MCF 10A (cell line): Measurements from ENCODE around the gene IRX1. TPM values are rescaled to one million over a fixed set of nuclear protein-coding genes. Genes with fewer than 3 reads are reported as not detected.

Experiments
- BruUV-seq: library from RNA; stranded (reverse); fragments of 400-500 nt; replicated peaks from 2 replicates; lab custom pipeline; 2021; lab: Mats Ljungman, UMichigan
- CTCF ChIA-PET: fragments of 300-600 bp; sonication (Branson Sonifier 250); formaldehyde crosslinking; extraction: SDS; loops from one replicate; lab custom pipeline; 2021; ENCODE audit warnings: antibody characterized with exemption, inconsistent platforms; lab: Yijun Ruan, JAX
- POLR2A ChIA-PET: fragments of 300-600, 350-650 bp; sonication (Branson Sonifier 250); formaldehyde crosslinking; extraction: SDS; loops from one replicate; lab custom pipeline; 2020; ENCODE audit warnings: antibody characterized with exemption, inconsistent platforms; lab: Yijun Ruan, JAX
- DNase-seq: peaks from one replicate; pipeline ENCODE4 v3.0.0-alpha.2; 2018; ENCODE audit not compliant: unreplicated experiment
- H3K27ac Mint-ChIP-seq: one replicate; pipeline ENCODE4 v1.8.0; 2022; ENCODE audit warnings: mild to moderate bottlenecking, low read depth, mixed read lengths; ENCODE audit not compliant: unreplicated experiment
- H3K27me3 Mint-ChIP-seq: one replicate; pipeline ENCODE4 v1.8.0; 2022; ENCODE audit warnings: mixed read lengths; ENCODE audit not compliant: insufficient read depth, unreplicated experiment
- H3K36me3 Mint-ChIP-seq: one replicate; pipeline ENCODE4 v1.8.0; 2022; ENCODE audit warnings: mild to moderate bottlenecking, moderate library complexity, mixed read lengths; ENCODE audit not compliant: insufficient read depth, unreplicated experiment
- H3K4me1 Mint-ChIP-seq: one replicate; pipeline ENCODE4 v1.8.0; 2022; ENCODE audit warnings: mixed read lengths; ENCODE audit not compliant: insufficient read depth, unreplicated experiment
- H3K4me3 Mint-ChIP-seq: one replicate; pipeline ENCODE4 v1.8.0; 2022; ENCODE audit warnings: mild to moderate bottlenecking, moderate library complexity, mixed read lengths; ENCODE audit not compliant: unreplicated experiment
- H3K9me3 Mint-ChIP-seq: one replicate; pipeline ENCODE4 v1.8.0; 2022; ENCODE audit warnings: mixed read lengths; ENCODE audit not compliant: unreplicated experiment
- CTCF ChIP-seq: fragments of 200-600 bp; IDR thresholded peaks from one replicate; pipeline ENCODE4 v1.8.0; 2022; ENCODE audit warnings: antibody characterized with exemption, mild to moderate bottlenecking; ENCODE audit not compliant: unreplicated experiment
- intact Hi-C: fragments of 100-400 bp; cut with micrococcal nuclease; formaldehyde crosslinking; loops from 2 replicates; pipeline ENCODE4 v1.14.1; 2022
- total RNA-seq: library from RNA; stranded (reverse); gene quantifications from 2 replicates; pipeline ENCODE4 v1.2.3, GENCODE V29; 2022

The IRX1 gene
- total RNA-seq, 1 experiment from 2014 or later: 15.5 TPM

GRCh38 chr5:3642231-3642630, 46.6 kb downstream of the IRX1 start:
- H3K27ac Mint-ChIP-seq: no peak overlapping the region
- no TSS peak for BruUV-seq
- no peak overlapping the region for H3K4me3 Mint-ChIP-seq
- no peaks in the 10 kb centered on the region for H3K4me1 Mint-ChIP-seq
- no peak for DNase-seq
- ChIA-PET CTCF (interaction anchor here (0.5 kb wide), 1 partner anchor 1057 kb away, joined by 3 read pairs; no protein-coding TSS in a partner anchor), POLR2A (no interaction called here)
- peaks cover 12% of the 10 kb centered on the region for H3K9me3 Mint-ChIP-seq
- H3K27me3 Mint-ChIP-seq: no peaks in the 10 kb centered on the region
- no peaks in the 10 kb centered on the region for H3K36me3 Mint-ChIP-seq
- intact Hi-C loops: no loop called here
- no peak for TF ChIP-seq CTCF

GRCh38 chr5:3650320-3650719, 54.7 kb downstream of the IRX1 start:
- intact Hi-C loops: no loop called here
- H3K36me3 Mint-ChIP-seq: no peaks in the 10 kb centered on the region
- ChIA-PET CTCF (no interaction called here), POLR2A (no interaction called here)
- H3K9me3 Mint-ChIP-seq: peaks cover 11% of the 10 kb centered on the region
- BruUV-seq: no TSS peak
- peaks cover 10% of the 10 kb centered on the region for H3K27me3 Mint-ChIP-seq
- H3K4me3 Mint-ChIP-seq: no peak overlapping the region
- H3K27ac Mint-ChIP-seq: no peak overlapping the region
- H3K4me1 Mint-ChIP-seq: no peaks in the 10 kb centered on the region
- DNase-seq: no peak
- no peak for TF ChIP-seq CTCF

GRCh38 chr5:3650868-3651267, 55.2 kb downstream of the IRX1 start:
- DNase-seq: no peak
- POLR2A ChIA-PET: no interaction called here
- H3K4me3 Mint-ChIP-seq: no peak overlapping the region
- H3K36me3 Mint-ChIP-seq: no peaks in the 10 kb centered on the region
- intact Hi-C loops: no loop called here
- peaks cover 11% of the 10 kb centered on the region for H3K9me3 Mint-ChIP-seq
- no peak for TF ChIP-seq CTCF
- peaks cover 10% of the 10 kb centered on the region for H3K27me3 Mint-ChIP-seq
- BruUV-seq: no TSS peak
- CTCF ChIA-PET: interaction anchor here (0.6 to 1.2 kb wide), 2 partner anchors 127 to 1049 kb away, joined by 4 to 7 read pairs; no protein-coding TSS in a partner anchor
- no peaks in the 10 kb centered on the region for H3K4me1 Mint-ChIP-seq
- H3K27ac Mint-ChIP-seq: no peak overlapping the region
